HCT116 (cell line): ENCODE measurements around the gene NHLH1. TPM values are rescaled to one million over a fixed set of nuclear protein-coding genes. Genes with fewer than 3 reads are reported as not detected.

ENCODE experiments used
- ATAC-seq: fragments of 200-7000 bp; cut with Tn5 transposase; 2 replicates; pipeline ENCODE4 v1.9.1; 2020; ENCODE audit warnings: mild to moderate bottlenecking, moderate library complexity
- BruUV-seq: library from RNA; stranded (reverse); fragments of 400-500 nt; replicated peaks from 2 replicates; lab custom pipeline; 2021; lab: Mats Ljungman, UMichigan
- CTCF ChIA-PET: fragments of 300-600 bp; sonication (Branson Sonifier 250); formaldehyde crosslinking; loops from one replicate; lab custom pipeline; 2021; ENCODE audit warnings: antibody characterized with exemption; lab: Charles Lee
- POLR2A ChIA-PET: fragments of 300-600, 350-600 bp; sonication (Branson Sonifier 250); formaldehyde crosslinking; loops from one replicate; lab custom pipeline; 2021; ENCODE audit warnings: antibody characterized with exemption; lab: Charles Lee
- RAD21 ChIA-PET, 2 experiments: fragments of 300-600 bp; sonication (Branson Sonifier 250); formaldehyde crosslinking; loops; one replicate each; lab custom pipeline; 2023; ENCODE audit warnings: low total read pairs in 2 of 2; ENCODE audit not compliant: uncharacterized antibody in 2 of 2, unreplicated experiment in 2 of 2, low non-redundant PET in 1 of 2; lab: Charles Lee
- DNase-seq: peaks from one replicate; pipeline ENCODE4 v3.0.0-alpha.2; 2010; ENCODE audit warnings: low read depth, low spot score
- H2AFZ ChIP-seq: fragments of 200-600 bp; shearing (Covaris generic), sonication (generic); 2 replicates; pipeline ENCODE4 v1.6.1; 2017; ENCODE audit warnings: low read depth, mixed run types, mixed read lengths, antibody characterized with exemption, low read length; ENCODE audit not compliant: poor library complexity, severe bottlenecking
- H3K27ac ChIP-seq: 2 replicates; pipeline ENCODE4 v1.5.1; 2012; ENCODE audit warnings: low read depth, low read length
- H3K27me3 ChIP-seq: fragments of 200-600 bp; sonication (generic); 2 replicates; pipeline ENCODE4 v1.6.1; 2016; ENCODE audit warnings: mixed run types, low read length, mixed read lengths; ENCODE audit not compliant: insufficient read depth
- H3K36me3 ChIP-seq, 2 experiments: fragments of 200-500 bp in 1 of 2; fragments of 200-600 bp in 1 of 2; sonication (Bioruptor generic) in 1 of 2; sonication (generic) in 1 of 2; 2 replicates each; pipeline versions ENCODE4 v1.5.1 to v1.6.1; 2014 to 2016; ENCODE audit warnings: low read length in 2 of 2, inconsistent platforms in 1 of 2, mixed read lengths in 1 of 2, mixed run types in 1 of 2; ENCODE audit not compliant: insufficient read depth in 2 of 2, control insufficient read depth in 1 of 2
- H3K4me1 ChIP-seq, 2 experiments: fragments of 200-600 bp in 1 of 2; sonication (generic) in 1 of 2; 2 replicates each; pipeline versions ENCODE4 v1.5.1 to v1.6.1; 2012 to 2017; ENCODE audit warnings: low read length in 2 of 2, inconsistent platforms in 1 of 2, mild to moderate bottlenecking in 1 of 2, mixed read lengths in 1 of 2, mixed run types in 1 of 2, moderate library complexity in 1 of 2; ENCODE audit not compliant: insufficient read depth in 2 of 2, control insufficient read depth in 1 of 2
- H3K4me2 ChIP-seq: fragments of 200-600 bp; sonication (generic); 2 replicates; pipeline ENCODE4 v1.6.1; 2017; ENCODE audit warnings: mixed run types, low read length, mixed read lengths
- H3K4me3 ChIP-seq, 2 experiments: fragments of 200-600 bp in 1 of 2; sonication (generic) in 1 of 2; replicated peaks in 1 of 2; 2 replicates each; pipeline ENCODE4 v1.5.1; 2011 to 2016; ENCODE audit warnings: low read length in 2 of 2, control low read depth in 1 of 2, low read depth in 1 of 2, mild to moderate bottlenecking in 1 of 2, mixed read lengths in 1 of 2, mixed run types in 1 of 2
- H3K79me2 ChIP-seq: fragments of 200-600 bp; sonication (generic); 2 replicates; pipeline ENCODE4 v1.6.1; 2017; ENCODE audit warnings: mild to moderate bottlenecking, mixed run types, low read length, moderate library complexity, mixed read lengths; ENCODE audit not compliant: insufficient read depth
- H3K9ac ChIP-seq: fragments of 200-600 bp; sonication (generic); 2 replicates; pipeline ENCODE4 v1.6.1; 2016; ENCODE audit warnings: low read length, mixed read lengths
- H3K9me2 ChIP-seq: fragments of 200-600 bp; sonication (generic), shearing (Covaris generic); 2 replicates; pipeline ENCODE4 v1.6.1; 2017; ENCODE audit warnings: mixed run types, mild to moderate bottlenecking, moderate library complexity; ENCODE audit not compliant: insufficient read depth
- H3K9me3 ChIP-seq, 2 experiments: fragments of 200-500 bp in 1 of 2; fragments of 200-600 bp in 1 of 2; sonication (Bioruptor generic) in 1 of 2; sonication (generic) in 1 of 2; 2 replicates each; pipeline ENCODE4 v1.6.1; 2014 to 2017; ENCODE audit warnings: low read length in 2 of 2, mixed read lengths in 2 of 2, inconsistent platforms in 1 of 2, low read depth in 1 of 2, mild to moderate bottlenecking in 1 of 2, mixed run types in 1 of 2, moderate library complexity in 1 of 2; ENCODE audit not compliant: control insufficient read depth in 1 of 2, insufficient read depth in 1 of 2
- H4K20me1 ChIP-seq: fragments of 200-600 bp; sonication (generic), shearing (Covaris generic); 2 replicates; pipeline ENCODE4 v1.6.1; 2017; ENCODE audit warnings: mixed run types, mild to moderate bottlenecking, moderate library complexity; ENCODE audit not compliant: insufficient read depth
- ATF3 ChIP-seq: IDR thresholded peaks from 2 replicates; pipeline ENCODE4 v1.6.1; 2012
- CBX3 ChIP-seq: IDR thresholded peaks from 2 replicates; pipeline ENCODE4 v1.6.1; 2012; ENCODE audit warnings: low read depth
- FOSL1 ChIP-seq: IDR thresholded peaks from 2 replicates; pipeline ENCODE4 v1.6.1; 2012; ENCODE audit warnings: low read depth
- JUND ChIP-seq: IDR thresholded peaks from 2 replicates; pipeline ENCODE4 v1.6.1; 2012
- REST ChIP-seq: IDR thresholded peaks from 2 replicates; pipeline ENCODE4 v1.6.1; 2012; ENCODE audit warnings: low read depth
- SIN3A ChIP-seq: IDR thresholded peaks from 2 replicates; pipeline ENCODE4 v1.6.1; 2012; ENCODE audit warnings: low read depth
- SP1 ChIP-seq: IDR thresholded peaks from 2 replicates; pipeline ENCODE4 v1.6.1; 2012; ENCODE audit warnings: low read depth
- TCF7L2 ChIP-seq: IDR thresholded peaks from 2 replicates; pipeline ENCODE4 v1.7.0; 2011; ENCODE audit warnings: borderline replicate concordance, inconsistent platforms; ENCODE audit not compliant: insufficient read depth, insufficient read length; ENCODE audit errors: extremely low read depth
- YY1 ChIP-seq: IDR thresholded peaks from 2 replicates; pipeline ENCODE4 v1.6.1; 2011; ENCODE audit warnings: low read length, low read depth, moderate library complexity, mild to moderate bottlenecking; ENCODE audit not compliant: insufficient replicate concordance; ENCODE audit errors: extremely low read depth
- intact Hi-C: fragments of 100-400 bp; cut with micrococcal nuclease; formaldehyde crosslinking; loops from 2 replicates; pipeline ENCODE4 v1.10.0; 2022
- total RNA-seq: library from RNA; stranded (reverse); gene quantifications from one replicate; pipeline ENCODE4 v1.2.1, GENCODE V29; 2021; ENCODE audit not compliant: unreplicated experiment

Gene NHLH1
- total RNA-seq, 1 experiment from 2014 or later, result 0.12 TPM

- POLR2A ChIA-PET, result no interaction called here
- no TSS peak for BruUV-seq
These were observed 52.4 kb downstream of the NHLH1 start for GRCh38 chr1:160419150-160419837.

More at GRCh38 chr1:160419150-160419837, 52.4 kb downstream of the NHLH1 start:
- no peaks in the 10 kb centered on the region for H3K79me2 ChIP-seq
- RAD21 ChIA-PET, result no interaction called here
- no peak overlapping the region for H2AFZ ChIP-seq
- no peaks in the 10 kb centered on the region for H3K36me3 ChIP-seq
- no peaks in the 10 kb centered on the region for H4K20me1 ChIP-seq
- CTCF ChIA-PET, result interaction anchor here (0.6 to 0.8 kb wide), 2 partner anchors 39 to 226 kb away, joined by 3 read pairs; no protein-coding TSS in a partner anchor
- ATAC-seq, result no peak
- no peak overlapping the region for H3K4me2 ChIP-seq
- TF ChIP-seq TCF7L2 (no peak), ATF3 (no peak), REST (no peak), CBX3 (no peak), JUND (no peak), SP1 (no peak), FOSL1 (no peak), SIN3A (no peak), YY1 (no peak)
- no peak overlapping the region for H3K9ac ChIP-seq
- H3K9me2 ChIP-seq, result no peaks in the 10 kb centered on the region
- no peaks in the 10 kb centered on the region for H3K27me3 ChIP-seq
- no peak overlapping the region for H3K27ac ChIP-seq
- H3K4me1 ChIP-seq, result no peaks in the 10 kb centered on the region
- no peaks in the 10 kb centered on the region for H3K9me3 ChIP-seq
- H3K4me3 ChIP-seq, result no peak overlapping the region
- no peak for DNase-seq
- intact Hi-C loops, result no loop called here
